ENCODE results near the gene ZC3H12A.
A peak's percentile ranks its signal among the peaks of the same experiment; 100 is the strongest.

GRCh38 chr1:37487619-37487984 is 13.2 kb downstream of the ZC3H12A start:
- TF ChIP-seq CTCF (IDR thresholded peaks at IDR 0.05) (peak in 2 of 5 experiments; percentile 1 to 21), POLR2AphosphoS5 (IDR thresholded peaks at IDR 0.05) (no peak), POLR2A (IDR thresholded peaks at IDR 0.05) (no peak)

All from transverse colon (tissue), 4 donors.